ENCODE data around the gene SINHCAF.

DNA sequence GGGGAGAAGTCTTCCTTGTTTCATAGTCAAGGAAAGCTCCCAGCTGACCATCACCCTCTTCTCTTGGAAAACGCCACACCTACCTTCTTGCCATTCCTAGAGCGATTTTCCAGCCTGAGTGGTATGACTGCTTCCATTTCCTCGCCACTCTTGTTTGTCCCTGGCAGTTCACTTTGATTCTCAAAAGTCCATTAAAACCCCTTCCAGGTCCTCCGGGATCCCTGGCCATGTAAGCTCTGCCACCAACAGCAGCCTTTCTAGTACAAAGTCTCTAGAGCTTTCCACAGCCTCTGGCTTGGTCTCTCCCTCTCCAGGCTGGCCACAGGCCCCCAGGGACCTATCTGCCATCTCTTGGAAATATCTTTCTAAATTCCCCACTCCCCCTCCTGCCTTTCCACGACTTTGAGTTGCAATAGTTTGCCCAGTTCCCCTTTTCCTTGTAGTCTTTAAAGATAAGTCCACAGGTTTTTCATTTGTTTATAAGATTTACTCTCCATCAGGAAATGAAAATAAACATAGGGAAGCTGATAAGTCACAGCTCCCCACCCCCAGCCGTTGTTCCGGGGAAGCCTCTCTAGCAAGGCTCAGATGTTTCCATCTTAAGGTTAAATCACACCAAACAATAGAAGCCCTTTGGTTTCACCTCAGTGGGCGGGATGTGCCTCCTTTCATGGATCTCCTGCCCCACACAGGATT is 42.9 kb upstream of the SINHCAF start:
- TF ChIP-seq, protein P1, sequence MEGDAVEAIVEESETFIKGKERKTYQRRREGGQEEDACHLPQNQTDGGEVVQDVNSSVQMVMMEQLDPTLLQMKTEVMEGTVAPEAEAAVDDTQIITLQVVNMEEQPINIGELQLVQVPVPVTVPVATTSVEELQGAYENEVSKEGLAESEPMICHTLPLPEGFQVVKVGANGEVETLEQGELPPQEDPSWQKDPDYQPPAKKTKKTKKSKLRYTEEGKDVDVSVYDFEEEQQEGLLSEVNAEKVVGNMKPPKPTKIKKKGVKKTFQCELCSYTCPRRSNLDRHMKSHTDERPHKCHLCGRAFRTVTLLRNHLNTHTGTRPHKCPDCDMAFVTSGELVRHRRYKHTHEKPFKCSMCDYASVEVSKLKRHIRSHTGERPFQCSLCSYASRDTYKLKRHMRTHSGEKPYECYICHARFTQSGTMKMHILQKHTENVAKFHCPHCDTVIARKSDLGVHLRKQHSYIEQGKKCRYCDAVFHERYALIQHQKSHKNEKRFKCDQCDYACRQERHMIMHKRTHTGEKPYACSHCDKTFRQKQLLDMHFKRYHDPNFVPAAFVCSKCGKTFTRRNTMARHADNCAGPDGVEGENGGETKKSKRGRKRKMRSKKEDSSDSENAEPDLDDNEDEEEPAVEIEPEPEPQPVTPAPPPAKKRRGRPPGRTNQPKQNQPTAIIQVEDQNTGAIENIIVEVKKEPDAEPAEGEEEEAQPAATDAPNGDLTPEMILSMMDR (IDR thresholded peaks at IDR 0.05), result no peak
- no peak for TF ChIP-seq POLR2A (IDR thresholded peaks at IDR 0.05)
